K562 (cell line): ENCODE data around the gene NDUFB1. TPM values are rescaled to one million over a fixed set of nuclear protein-coding genes. Genes with fewer than 3 reads are reported as not detected.

ENCODE experiments used
- BCOR ChIP-seq: fragments of 450-650 bp; IDR thresholded peaks from 2 replicates; pipeline ENCODE4 v1.6.1; 2016
- CREB3 ChIP-seq: fragments of 450-650 bp; conservative IDR thresholded peaks from 2 replicates; pipeline ENCODE4 v1.6.1; 2016; ENCODE audit warnings: missing genetic modification characterization, low read depth, mild to moderate bottlenecking, missing compliant biosample characterization, moderate library complexity
- DEAF1 ChIP-seq: fragments of 450-650 bp; formaldehyde crosslinking; IDR thresholded peaks from 2 replicates; pipeline ENCODE4 v1.4.0; 2020; ENCODE audit warnings: mild to moderate bottlenecking, moderate library complexity
- ETS2 ChIP-seq: IDR thresholded peaks from 2 replicates; pipeline ENCODE4 v1.6.1; 2016; ENCODE audit warnings: borderline replicate concordance, missing genetic modification characterization, mild to moderate bottlenecking, moderate library complexity, missing compliant biosample characterization; ENCODE audit not compliant: poor library complexity, severe bottlenecking
- FOXJ3 ChIP-seq: sonication (generic); formaldehyde crosslinking; IDR thresholded peaks from 2 replicates; pipeline ENCODE4 v1.4.0; 2020; ENCODE audit warnings: mild to moderate bottlenecking, missing genetic modification reagents
- FOXO4 ChIP-seq: fragments of 450-650 bp; formaldehyde crosslinking; IDR thresholded peaks from 2 replicates; pipeline ENCODE4 v1.4.0; 2020; ENCODE audit warnings: mild to moderate bottlenecking, moderate library complexity
- HDAC2 ChIP-seq: fragments of 450-650 bp; IDR thresholded peaks from 2 replicates; pipeline ENCODE4 v1.6.1; 2016; ENCODE audit warnings: mild to moderate bottlenecking
- MITF ChIP-seq: IDR thresholded peaks from 2 replicates; pipeline ENCODE4 v1.6.1; 2014; ENCODE audit warnings: antibody characterized with exemption
- MNT ChIP-seq, 2 experiments: fragments of 450-650 bp; conservative IDR thresholded peaks; 2 replicates each; pipeline ENCODE4 v1.6.1; 2017; ENCODE audit warnings: mild to moderate bottlenecking in 2 of 2, moderate library complexity in 2 of 2
- NFE2L1 ChIP-seq: fragments of 450-650 bp; IDR thresholded peaks from 2 replicates; pipeline ENCODE4 v1.6.1; 2016; ENCODE audit warnings: missing genetic modification characterization, low read depth, mild to moderate bottlenecking, missing compliant biosample characterization, moderate library complexity, borderline replicate concordance
- POLR2B ChIP-seq: fragments of 450-650 bp; IDR thresholded peaks from 2 replicates; pipeline ENCODE4 v1.6.1; 2018; ENCODE audit warnings: low read depth; ENCODE audit not compliant: partially characterized antibody
- PURB ChIP-seq: sonication (generic); formaldehyde crosslinking; IDR thresholded peaks from 2 replicates; pipeline ENCODE4 v1.9.0; 2021; ENCODE audit warnings: low read depth, mild to moderate bottlenecking, missing genetic modification reagents
- SLC30A9 ChIP-seq: fragments of 250-450 bp; sonication (Bioruptor Pico); IDR thresholded peaks from 2 replicates; pipeline ENCODE4 v1.8.0; 2022; ENCODE audit warnings: mild to moderate bottlenecking, moderate library complexity
- SMARCE1 ChIP-seq: fragments of 450-650 bp; IDR thresholded peaks from 2 replicates; pipeline ENCODE4 v1.7.1; 2016; ENCODE audit warnings: mild to moderate bottlenecking
- TAF7 ChIP-seq: fragments of 450-650 bp; IDR thresholded peaks from 2 replicates; pipeline ENCODE4 v1.6.1; 2016; ENCODE audit warnings: missing genetic modification characterization, missing compliant biosample characterization
- ZNF12 ChIP-seq: sonication (generic); formaldehyde crosslinking; IDR thresholded peaks from 2 replicates; pipeline ENCODE4 v1.4.0; 2020; ENCODE audit warnings: mild to moderate bottlenecking, missing genetic modification reagents
- ZNF134 ChIP-seq: fragments of 250-450 bp; sonication (Bioruptor Pico); conservative IDR thresholded peaks from 2 replicates; pipeline ENCODE4 v1.4.0; 2020
- ZNF280A ChIP-seq: fragments of 450-650 bp; IDR thresholded peaks from 2 replicates; pipeline ENCODE4 v1.6.1; 2018; ENCODE audit warnings: mild to moderate bottlenecking, low read depth; ENCODE audit not compliant: partially characterized antibody
- ZNF699 ChIP-seq: fragments of 250-450 bp; sonication (Bioruptor Pico); IDR thresholded peaks from 2 replicates; pipeline ENCODE4 v1.8.0; 2021; ENCODE audit warnings: mild to moderate bottlenecking, moderate library complexity; ENCODE audit not compliant: insufficient replicate concordance
- polyA plus RNA-seq, 8 experiments: library from polyadenylated mRNA; depleted of rRNA in 4 of 8; stranded (reverse) in 5 of 8; unstranded in 3 of 8; fragments of >200 nt; fragmentation: Nextera tagmentation in 2 of 8; fragmentation: Illumina TruSeq in 1 of 8; extraction: Ambion mirVana in 2 of 8; extraction: Trizol in 1 of 8; gene quantifications; 2 replicates each; pipeline versions ENCODE4 v1.2.1 to v1.2.3, GENCODE V29; 2011 to 2014; ENCODE audit warnings: inconsistent platforms in 1 of 8, missing spikeins in 1 of 8
- total RNA-seq, 7 experiments: library from RNA; depleted of rRNA in 6 of 7; stranded (reverse); fragments of >200 nt in 6 of 7; fragmentation: Illumina TruSeq in 2 of 7; extraction: Trizol in 2 of 7; gene quantifications; 2 replicates each; pipeline versions ENCODE4 v1.2.1 to v1.2.3, GENCODE V29; 2011 to 2021; ENCODE audit warnings: low replicate concordance in 1 of 7

The NDUFB1 gene
- total and polyA plus RNA-seq, 9 of the 15 experiments (the other 6 are each of a cell fraction or from before 2014, with no cell fraction given), result 102 to 767 (median 325) TPM

- TF ChIP-seq FOXO4 (no peak), ETS2 (tag) (no peak), TAF7 (tag) (no peak), MITF (no peak), SLC30A9 (no peak), ZNF134 (CRISPR knock-in tag) (no peak), FOXJ3 (CRISPR knock-in tag) (no peak), ZNF280A (no peak), ZNF699 (CRISPR knock-in tag) (no peak), CREB3 (tag) (no peak), POLR2B (no peak), MNT (conservative IDR thresholded peaks at IDR 0.05) (0 out of 4 replicates have a peak, but pooled peaks of 1 of the 2 experiments have one; percentile 8), DEAF1 (no peak), ZNF12 (CRISPR knock-in tag) (no peak), PURB (CRISPR knock-in tag) (no peak), HDAC2 (0 out of 2 replicates have a peak, but pooled peaks have one; percentile 49), BCOR (no peak), SMARCE1 (no peak), NFE2L1 (tag) (no peak)
Observed at GRCh38 chr14:92105893-92106142, 15.7 kb downstream of the NDUFB1 start (continued).
